Fibroblast of villous mesenchyme (primary cell): ENCODE data around the gene HES4. TPM values are rescaled to one million over a fixed set of nuclear protein-coding genes. Genes with fewer than 3 reads are reported as not detected.
"Not testable (repeated sequence)": the region's sequence is repeated elsewhere in the genome, so short reads cannot be mapped to it uniquely, and the experiment has no call there.

Experiments used
- DNase-seq: peaks from one replicate; pipeline ENCODE4 v3.0.0-alpha.2; 2010; ENCODE audit warnings: low read depth
- H3K4me3 ChIP-seq: 2 replicates; pipeline ENCODE4 v1.5.1; 2011; ENCODE audit warnings: low read depth, mild to moderate bottlenecking, low read length
- total RNA-seq: library from RNA; depleted of rRNA; stranded (reverse); fragments of >200 nt; gene quantifications from 2 replicates; pipeline ENCODE4 v1.2.3, GENCODE V29; 2012
- TF ChIP-seq, protein P1 (sequence below): IDR thresholded peaks from 2 replicates; pipeline ENCODE4 v1.5.1; 2012; ENCODE audit warnings: low read depth, mild to moderate bottlenecking, low read length; ENCODE audit not compliant: insufficient read depth

HES4 gene
- total RNA-seq, 1 donor = 2.2 TPM

GRCh38 chr1:1033731-1034438 is 34.0 kb upstream of the HES4 start:
- no peak for DNase-seq
- TF ChIP-seq, protein P1, sequence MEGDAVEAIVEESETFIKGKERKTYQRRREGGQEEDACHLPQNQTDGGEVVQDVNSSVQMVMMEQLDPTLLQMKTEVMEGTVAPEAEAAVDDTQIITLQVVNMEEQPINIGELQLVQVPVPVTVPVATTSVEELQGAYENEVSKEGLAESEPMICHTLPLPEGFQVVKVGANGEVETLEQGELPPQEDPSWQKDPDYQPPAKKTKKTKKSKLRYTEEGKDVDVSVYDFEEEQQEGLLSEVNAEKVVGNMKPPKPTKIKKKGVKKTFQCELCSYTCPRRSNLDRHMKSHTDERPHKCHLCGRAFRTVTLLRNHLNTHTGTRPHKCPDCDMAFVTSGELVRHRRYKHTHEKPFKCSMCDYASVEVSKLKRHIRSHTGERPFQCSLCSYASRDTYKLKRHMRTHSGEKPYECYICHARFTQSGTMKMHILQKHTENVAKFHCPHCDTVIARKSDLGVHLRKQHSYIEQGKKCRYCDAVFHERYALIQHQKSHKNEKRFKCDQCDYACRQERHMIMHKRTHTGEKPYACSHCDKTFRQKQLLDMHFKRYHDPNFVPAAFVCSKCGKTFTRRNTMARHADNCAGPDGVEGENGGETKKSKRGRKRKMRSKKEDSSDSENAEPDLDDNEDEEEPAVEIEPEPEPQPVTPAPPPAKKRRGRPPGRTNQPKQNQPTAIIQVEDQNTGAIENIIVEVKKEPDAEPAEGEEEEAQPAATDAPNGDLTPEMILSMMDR = no peak
- H3K4me3 ChIP-seq = peak overlapping the region; percentile 34

DNA sequence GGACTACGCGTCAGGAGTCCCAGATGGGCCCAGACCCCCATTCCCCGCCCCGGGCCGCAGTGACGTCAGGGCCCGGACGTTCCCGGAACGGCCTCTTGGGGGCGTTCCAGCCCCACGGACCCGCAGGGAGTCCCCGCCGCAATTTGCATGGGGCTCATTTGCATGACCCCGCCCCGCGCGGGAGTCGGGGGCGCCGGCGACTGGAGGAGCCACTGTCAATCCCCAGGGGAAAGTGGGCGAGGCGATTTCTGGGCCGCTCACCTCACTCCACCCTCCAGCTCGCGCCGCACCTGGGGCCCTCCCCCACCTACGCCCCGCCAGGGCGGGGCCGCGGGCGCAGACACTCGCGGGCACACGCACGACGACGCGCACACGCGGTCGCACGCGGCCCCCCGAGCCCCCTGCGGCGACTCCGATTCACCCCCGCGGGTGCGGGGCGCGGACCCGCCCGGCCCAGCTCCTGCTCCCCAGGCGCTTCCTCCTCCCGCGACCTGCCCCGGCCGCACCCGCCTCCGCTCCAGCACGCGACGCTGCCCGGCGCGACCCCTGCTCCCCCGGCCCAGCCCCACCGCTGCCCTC is 33.2 kb upstream of the HES4 start:
- peak; percentile 86 for DNase-seq
- H3K4me3 ChIP-seq = peak overlapping the region; percentile 54
- TF ChIP-seq, protein P1 = peak; percentile 75

GRCh38 chr1:1032424-1032823 is 32.5 kb upstream of the HES4 start:
- DNase-seq = no peak
- TF ChIP-seq, protein P1 = no peak
- H3K4me3 ChIP-seq = no peak overlapping the region

- no peak overlapping the region for H3K4me3 ChIP-seq
- no peak for DNase-seq
- TF ChIP-seq, protein P1 = no peak
Observed at GRCh38 chr1:1031659-1032235, 31.9 kb upstream of the HES4 start.

DNA sequence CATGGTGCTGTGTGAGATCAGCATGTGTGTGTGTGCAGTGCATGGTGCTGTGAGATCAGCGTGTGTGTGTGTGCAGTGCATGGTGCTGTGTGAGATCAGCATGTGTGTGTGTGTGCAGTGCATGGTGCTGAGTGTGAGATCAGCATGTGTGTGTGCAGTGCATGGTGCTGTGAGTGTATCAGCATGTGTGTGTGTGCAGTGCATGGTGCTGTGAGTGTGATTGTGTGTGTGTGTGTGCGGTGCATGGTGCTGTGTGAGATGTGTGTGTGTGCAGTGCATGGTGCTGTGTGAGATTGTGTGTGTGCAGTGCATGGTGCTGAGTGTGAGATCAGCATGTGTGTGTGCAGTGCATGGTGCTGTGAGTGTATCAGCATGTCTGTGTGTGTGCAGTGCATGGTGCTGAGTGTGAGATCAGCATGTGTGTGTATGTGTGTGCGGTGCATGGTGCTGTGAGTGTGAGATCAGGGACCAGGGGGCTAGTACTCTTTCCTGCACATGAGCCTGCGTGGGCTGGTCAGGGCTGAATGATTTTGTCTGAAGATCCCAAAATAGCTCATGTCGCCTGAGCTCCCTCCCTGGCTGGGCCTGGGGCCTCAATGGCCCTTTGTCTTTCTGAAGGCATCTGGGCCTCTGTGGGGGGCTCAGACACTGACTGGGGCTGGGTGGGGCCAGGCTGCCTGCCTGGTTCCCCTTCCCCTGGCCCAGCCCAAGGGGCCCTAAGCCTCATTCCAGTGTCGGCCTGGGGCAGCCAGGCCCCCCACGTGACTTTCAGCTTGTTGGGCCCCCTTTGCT is 31.2 kb upstream of the HES4 start:
- not testable (repeated sequence) for H3K4me3 ChIP-seq, DNase-seq

DNA sequence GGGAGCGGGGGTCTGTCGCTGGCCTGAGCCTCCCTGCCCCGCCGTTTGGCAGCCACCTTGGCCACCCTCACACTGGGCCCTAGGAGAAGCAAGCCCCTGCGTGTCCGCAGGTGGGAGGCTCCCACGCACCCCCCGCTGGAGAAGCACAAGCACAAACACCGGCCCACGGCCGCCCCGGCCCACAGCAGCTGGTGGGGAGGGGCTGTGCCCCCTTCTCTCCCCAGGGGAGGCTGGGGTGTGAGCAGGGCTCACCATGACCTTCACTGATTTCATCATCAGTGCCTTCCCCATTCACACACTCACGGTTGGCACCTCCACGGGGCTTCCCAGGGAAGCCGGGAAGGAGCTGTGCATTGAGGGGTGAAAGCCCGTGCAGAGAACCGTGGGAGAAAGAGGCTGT is 27.9 kb upstream of the HES4 start:
- DNase-seq = no peak
- TF ChIP-seq, protein P1 = no peak
- H3K4me3 ChIP-seq = no peak overlapping the region
